ENCODE results near the gene FN1.

- TF ChIP-seq EZH2 (IDR thresholded peaks at IDR 0.05; ENCODE audit: borderline replicate concordance, insufficient read depth, low read depth, low read length, poor library complexity, severe bottlenecking), result no peak
- TF ChIP-seq CTCF (IDR thresholded peaks at IDR 0.05), result no peak
Measured at GRCh38 chr2:215460682-215461382, 25.0 kb upstream of the FN1 start.
